Chondrocyte (in vitro differentiated cells): Measurements from ENCODE around the gene CHURC1. TPM values are rescaled to one million over a fixed set of nuclear protein-coding genes. Genes with fewer than 3 reads are reported as not detected.

Experiments
- DNase-seq: peaks from one replicate; pipeline ENCODE4 v3.0.0; 2021; ENCODE audit warnings: mixed read lengths, low spot score
- H3K27ac Mint-ChIP-seq: one replicate; pipeline ENCODE4 v1.8.0; 2021; ENCODE audit warnings: mild to moderate bottlenecking, moderate library complexity, mixed read lengths; ENCODE audit not compliant: unreplicated experiment
- H3K27me3 Mint-ChIP-seq: 2 replicates; pipeline ENCODE4 v1.8.0; 2021; ENCODE audit warnings: low read depth, mixed read lengths
- H3K36me3 Mint-ChIP-seq: 2 replicates; pipeline ENCODE4 v1.8.0; 2021; ENCODE audit warnings: low read depth, mixed read lengths
- H3K4me1 Mint-ChIP-seq: 2 replicates; pipeline ENCODE4 v1.8.0; 2021; ENCODE audit warnings: low read depth, mild to moderate bottlenecking, mixed read lengths
- H3K4me3 Mint-ChIP-seq: one replicate; pipeline ENCODE4 v1.8.0; 2021; ENCODE audit warnings: mild to moderate bottlenecking, moderate library complexity, mixed read lengths; ENCODE audit not compliant: unreplicated experiment
- H3K9me3 Mint-ChIP-seq: 2 replicates; pipeline ENCODE4 v1.8.0; 2021; ENCODE audit warnings: low read depth, mixed read lengths
- CTCF ChIP-seq: fragments of 200-600 bp; sonication (generic); IDR thresholded peaks from 2 replicates; pipeline ENCODE4 v1.5.0; 2021; ENCODE audit warnings: antibody characterized with exemption, mild to moderate bottlenecking, moderate library complexity
- total RNA-seq: library from RNA; stranded (reverse); gene quantifications from 3 replicates; pipeline ENCODE4 v1.2.1, GENCODE V29; 2021

Gene CHURC1
- total RNA-seq, 1 donor from 2014 or later = 46.9 TPM

DNA sequence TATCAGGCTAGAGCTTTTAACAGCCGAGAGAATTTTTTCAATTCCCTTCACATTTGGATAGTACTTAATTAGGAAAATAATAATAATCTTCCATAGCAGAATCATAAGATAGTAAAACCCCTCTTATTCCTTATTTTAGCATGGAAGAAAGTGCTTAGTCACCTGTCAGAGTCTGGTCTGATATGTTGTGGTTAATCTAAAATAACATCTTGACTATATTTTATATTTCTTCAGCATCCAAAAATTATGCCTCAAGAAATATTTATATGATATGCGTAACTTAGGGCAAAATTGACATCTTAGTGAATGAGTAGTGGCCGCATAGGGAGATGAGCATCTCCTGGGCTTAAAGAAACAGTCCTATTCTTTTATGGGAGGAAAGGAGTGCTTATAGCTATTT, 12.8 kb downstream of the CHURC1 start:
- Mint-ChIP-seq H3K4me3 (no peak overlapping the region), H3K27me3 (no peaks in the 10 kb centered on the region), H3K9me3 (no peaks in the 10 kb centered on the region), H3K27ac (peak overlapping the region; percentile 87), H3K4me1 (peaks cover 15% of the 10 kb centered on the region), H3K36me3 (peaks cover 3% of the 10 kb centered on the region)
- DNase-seq = no peak
- no peak for TF ChIP-seq CTCF

DNA sequence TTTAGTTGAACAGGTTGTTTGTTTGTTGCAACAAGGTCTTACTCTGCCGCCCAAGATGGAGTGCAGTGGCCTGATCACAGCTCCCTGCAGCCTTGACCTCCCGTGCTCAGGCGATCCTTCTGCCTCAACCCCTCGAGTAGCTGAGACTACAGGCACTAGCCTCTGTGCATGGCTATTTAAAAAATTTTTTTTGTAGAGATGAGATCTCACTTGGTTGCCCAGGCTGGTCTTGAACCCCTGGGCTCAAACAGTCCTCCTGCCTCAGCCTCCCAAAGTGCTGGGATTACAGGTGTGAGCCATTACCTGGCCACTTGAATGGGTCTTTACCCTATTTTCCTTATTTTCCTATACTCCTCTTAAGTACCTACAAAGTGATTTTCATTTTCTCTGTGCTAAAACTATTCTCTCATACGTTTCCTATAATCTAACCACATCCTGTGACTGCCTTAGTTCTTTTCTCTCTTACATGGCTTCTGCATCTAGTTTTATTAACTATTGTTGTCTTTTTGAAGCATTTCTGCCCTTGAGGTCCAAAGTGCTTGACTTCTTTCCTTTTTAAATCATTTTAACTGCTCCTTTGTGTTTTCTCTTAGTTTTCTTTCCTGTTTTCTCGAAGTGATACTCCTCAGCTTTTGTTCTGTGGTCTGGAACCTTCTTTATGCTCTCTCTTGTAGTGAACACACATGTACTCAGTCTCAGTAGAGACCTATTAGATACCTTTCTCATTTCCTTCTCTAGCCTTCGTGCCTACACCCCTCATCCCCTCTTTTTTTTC, 14.2 kb downstream of the CHURC1 start:
- Mint-ChIP-seq H3K4me1 (peaks cover 15% of the 10 kb centered on the region), H3K27me3 (no peaks in the 10 kb centered on the region), H3K9me3 (no peaks in the 10 kb centered on the region), H3K27ac (no peak overlapping the region), H3K4me3 (no peak overlapping the region), H3K36me3 (peaks cover 7% of the 10 kb centered on the region)
- no peak for DNase-seq
- no peak for TF ChIP-seq CTCF

DNA sequence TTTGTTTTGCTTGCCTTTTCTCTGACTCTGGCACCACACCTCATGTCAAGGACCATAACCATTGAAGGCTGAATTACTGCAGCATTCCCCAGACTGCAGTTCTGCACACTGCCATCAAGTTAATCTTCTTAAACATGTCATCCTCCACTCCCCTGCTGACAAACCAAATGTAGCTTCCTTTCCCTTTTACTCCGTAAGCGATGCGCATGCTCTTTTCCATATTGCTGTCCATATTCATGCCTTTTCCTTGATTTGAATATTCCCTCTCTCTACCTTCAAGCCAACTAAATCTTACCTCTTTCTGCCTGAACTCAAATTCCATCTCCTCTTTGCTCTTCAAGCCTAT, 14.7 kb downstream of the CHURC1 start:
- peaks cover 7% of the 10 kb centered on the region for H3K36me3 Mint-ChIP-seq
- no peak overlapping the region for H3K27ac Mint-ChIP-seq
- no peak for TF ChIP-seq CTCF
- H3K4me1 Mint-ChIP-seq = peaks cover 10% of the 10 kb centered on the region
- H3K9me3 Mint-ChIP-seq = no peaks in the 10 kb centered on the region
- H3K27me3 Mint-ChIP-seq = no peaks in the 10 kb centered on the region
- no peak overlapping the region for H3K4me3 Mint-ChIP-seq
- no peak for DNase-seq

DNA sequence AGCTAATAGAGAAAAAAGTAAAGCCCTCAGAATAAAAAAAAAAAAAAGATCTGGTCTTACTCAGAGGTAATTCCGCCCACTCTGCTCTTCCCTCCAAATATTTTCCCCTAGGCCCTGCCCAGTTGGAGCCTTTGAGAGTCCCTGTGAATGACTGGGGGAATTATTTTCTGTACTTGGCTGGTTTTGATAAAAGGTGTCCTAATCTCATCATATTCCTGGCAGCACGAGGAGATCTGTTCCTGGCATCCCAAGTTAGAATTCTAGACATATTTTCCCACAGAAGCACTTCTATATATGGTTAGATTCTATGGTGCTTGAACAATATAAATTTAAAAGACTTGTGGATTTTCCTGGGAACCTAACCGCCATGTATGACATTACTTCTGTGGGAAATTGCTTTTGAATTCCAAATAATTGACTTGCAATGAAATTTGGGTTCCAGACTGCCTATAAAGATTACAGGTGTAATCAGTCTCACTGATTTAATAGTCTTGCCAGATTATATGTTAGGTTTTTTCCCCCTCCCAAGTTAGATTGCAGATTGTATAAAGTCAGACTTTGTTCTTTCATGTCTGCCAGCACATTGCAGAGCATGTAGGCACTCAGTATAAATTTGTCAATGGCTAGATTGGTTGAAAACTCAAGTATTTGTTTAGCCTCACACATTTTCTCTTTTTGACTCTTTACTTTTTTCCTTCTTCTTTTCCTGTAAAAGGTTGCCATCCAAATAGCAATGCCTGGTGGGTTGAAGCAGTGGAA, 16.0 kb downstream of the CHURC1 start:
- H3K36me3 Mint-ChIP-seq = peaks cover 10% of the 10 kb centered on the region
- DNase-seq = no peak
- no peak for TF ChIP-seq CTCF
- H3K4me1 Mint-ChIP-seq = peaks cover 11% of the 10 kb centered on the region
- H3K27me3 Mint-ChIP-seq = no peaks in the 10 kb centered on the region
- no peak overlapping the region for H3K27ac Mint-ChIP-seq
- H3K4me3 Mint-ChIP-seq = no peak overlapping the region
- H3K9me3 Mint-ChIP-seq = no peaks in the 10 kb centered on the region

GRCh38 chr14:64931123-64931522, 16.9 kb downstream of the CHURC1 start:
- Mint-ChIP-seq H3K4me1 (peaks cover 20% of the 10 kb centered on the region), H3K9me3 (no peaks in the 10 kb centered on the region), H3K27ac (no peak overlapping the region), H3K36me3 (peaks cover 10% of the 10 kb centered on the region), H3K27me3 (no peaks in the 10 kb centered on the region), H3K4me3 (no peak overlapping the region)
- DNase-seq = no peak
- no peak for TF ChIP-seq CTCF
